GM21423 (cell line): Measurements from ENCODE around the gene TXNDC16.

Experiments
- ATAC-seq: cut with Tn5 transposase; IDR thresholded peaks from one replicate; pipeline ENCODE4 v1.9.1; 2021; ENCODE audit warnings: mild to moderate bottlenecking, moderate library complexity; ENCODE audit not compliant: unreplicated experiment

The TXNDC16 gene

GRCh38 chr14:52457411-52457810, 94.9 kb downstream of the TXNDC16 start:
- ATAC-seq: no peak

- no peak for ATAC-seq
Measured at GRCh38 chr14:52455291-52456088, 96.8 kb downstream of the TXNDC16 start.

- no peak for ATAC-seq
Measured at GRCh38 chr14:52447236-52447635, 105.1 kb downstream of the TXNDC16 start.

GRCh38 chr14:52446355-52446754, 106.0 kb downstream of the TXNDC16 start:
- no peak for ATAC-seq

GRCh38 chr14:52443506-52443905, 108.8 kb downstream of the TXNDC16 start:
- ATAC-seq: no peak

- no peak for ATAC-seq
Measured at GRCh38 chr14:52442602-52443001, 109.7 kb downstream of the TXNDC16 start.

GRCh38 chr14:52442166-52442565, 110.1 kb downstream of the TXNDC16 start:
- ATAC-seq: no peak

- no peak for ATAC-seq
Measured at GRCh38 chr14:52439476-52439875, 112.8 kb downstream of the TXNDC16 start.

- ATAC-seq: no peak
Measured at GRCh38 chr14:52434955-52435354, 117.3 kb downstream of the TXNDC16 start.

GRCh38 chr14:52430474-52430873, 121.8 kb downstream of the TXNDC16 start:
- no peak for ATAC-seq

GRCh38 chr14:52429451-52429850, 122.9 kb downstream of the TXNDC16 start:
- ATAC-seq: no peak

- no peak for ATAC-seq
Measured at GRCh38 chr14:52427460-52427859, 124.8 kb downstream of the TXNDC16 start.

- ATAC-seq: no peak
Measured at GRCh38 chr14:52422650-52423356, 129.5 kb downstream of the TXNDC16 start.

- ATAC-seq: no peak
Measured at GRCh38 chr14:52417139-52417538, 135.2 kb downstream of the TXNDC16 start.

GRCh38 chr14:52413729-52414408, 138.4 kb downstream of the TXNDC16 start:
- ATAC-seq: no peak

GRCh38 chr14:52412426-52412825, 139.9 kb downstream of the TXNDC16 start:
- no peak for ATAC-seq

- no peak for ATAC-seq
Measured at GRCh38 chr14:52405314-52405713, 147.0 kb downstream of the TXNDC16 start.

GRCh38 chr14:52402812-52403526, 149.3 kb downstream of the TXNDC16 start:
- peak; percentile 56 for ATAC-seq

GRCh38 chr14:52400846-52401245, 151.5 kb downstream of the TXNDC16 start:
- peak; percentile 49 for ATAC-seq

GRCh38 chr14:52399921-52400595, 152.2 kb downstream of the TXNDC16 start:
- no peak for ATAC-seq
